Upper lobe of left lung (tissue), 6 donors: ENCODE measurements around the gene DEPDC5. TPM values are rescaled to one million over a fixed set of nuclear protein-coding genes. Genes with fewer than 3 reads are reported as not detected.

ENCODE experiments used
- ATAC-seq, 2 donors: fragments of 200-7000 bp; cut with Tn5 transposase; one replicate each; pipeline ENCODE4 v1.9.1; 2022; ENCODE audit warnings: mild to moderate bottlenecking in 2 of 2, moderate library complexity in 2 of 2; ENCODE audit not compliant: low FRiP score in 2 of 2
- DNase-seq, 2 donors: peaks; one replicate each; pipeline ENCODE4 v3.0.0-alpha.2; 2019 to 2020
- H3K27ac ChIP-seq, 4 donors: fragments of 200-600 bp; sonication (generic); one replicate each; pipeline ENCODE4 v1.5.1; 2016 to 2019
- H3K27me3 ChIP-seq, 4 donors: fragments of 200-600 bp; sonication (generic); one replicate each; pipeline ENCODE4 v1.5.1; 2017 to 2019
- H3K36me3 ChIP-seq, 4 donors: fragments of 200-600 bp; sonication (generic); one replicate each; pipeline ENCODE4 v1.5.1; 2016 to 2019
- H3K4me1 ChIP-seq, 4 donors: fragments of 200-600 bp; sonication (generic); one replicate each; pipeline ENCODE4 v1.5.1; 2018 to 2019
- H3K4me3 ChIP-seq, 4 donors: fragments of 200-600 bp; sonication (generic); one replicate each; pipeline ENCODE4 v1.5.1; 2017 to 2019; ENCODE audit warnings: mild to moderate bottlenecking in 2 of 4, moderate library complexity in 1 of 4
- H3K9me3 ChIP-seq, 4 donors: fragments of 200-600 bp; sonication (generic); one replicate each; pipeline ENCODE4 v1.5.1; 2018 to 2019
- CTCF ChIP-seq, 6 experiments: fragments of 450-650 bp in 4 of 6; fragments of 200-600 bp in 2 of 6; sonication (generic) in 2 of 6; IDR thresholded peaks; one replicate each; pipeline ENCODE4 v1.5.1; 2016 to 2019; ENCODE audit warnings: antibody characterized with exemption in 6 of 6
- EP300 ChIP-seq, 4 donors: sonication (generic); formaldehyde crosslinking; IDR thresholded peaks; one replicate each; pipeline ENCODE4 v1.5.1; 2017; ENCODE audit warnings: antibody characterized with exemption in 4 of 4, control low read depth in 2 of 4
- POLR2A ChIP-seq, 4 donors: fragments of 450-650 bp; IDR thresholded peaks; one replicate each; pipeline ENCODE4 v1.5.1; 2016 to 2017; ENCODE audit warnings: antibody characterized with exemption in 4 of 4, mild to moderate bottlenecking in 2 of 4
- POLR2AphosphoS5 ChIP-seq, 2 donors: sonication (generic); formaldehyde crosslinking; IDR thresholded peaks; one replicate each; pipeline ENCODE4 v1.5.1; 2017; ENCODE audit warnings: antibody characterized with exemption in 2 of 2
- WGBS, 2 donors: methylation state at CpG; one replicate each; pipeline ENCODE4 v1.1.5; 2017 to 2018; 5-methylcytosine and 5-hydroxymethylcytosine counted together
- total RNA-seq, 6 donors: library from RNA; depleted of rRNA in 4 of 6; stranded (reverse); fragments of >200 nt in 4 of 6; gene quantifications; one replicate each; pipeline versions ENCODE4 v1.1.0 to v1.2.1, GENCODE V29; 2016 to 2021
- donor health status: DM: no; HTN: no; CAD: no; lungs with moderate emphysema.
- donor health status: DM: no; HTN: yes; CAD: no; lungs with severe emphysema.

Gene DEPDC5
- total RNA-seq, 6 donors from 2014 or later, result 10.9 to 31.4 (median 24.4) TPM

DNA sequence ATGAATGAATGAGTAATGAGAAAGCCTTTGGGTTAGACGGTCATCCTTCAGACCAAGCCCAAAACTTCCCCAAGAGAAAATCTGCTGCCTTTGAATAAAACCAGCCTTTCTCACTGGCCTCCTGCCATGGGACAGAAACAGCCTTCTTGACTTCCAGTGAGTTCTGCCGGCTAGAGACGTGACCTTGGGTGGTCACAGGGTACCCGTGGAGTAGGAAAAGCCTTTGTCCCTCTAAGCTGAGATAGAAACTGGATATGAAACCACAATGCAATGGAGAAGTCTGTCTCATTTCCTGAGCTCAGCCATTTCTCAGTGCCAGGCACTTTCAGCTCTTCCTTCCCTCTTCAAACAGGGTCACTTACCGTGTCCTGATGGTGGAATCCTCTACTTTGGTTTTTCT, 169.3 kb downstream of the DEPDC5 start:
- Histone ChIP-seq H3K4me1 (peaks cover 0 to 28% (median 17%) of the 10 kb centered on the region in 4 donors), H3K9me3 (no peaks in the 10 kb centered on the region), H3K27ac (peak overlapping the region in 2 of 4 donors; percentile 40 to 57), H3K27me3 (no peaks in the 10 kb centered on the region), H3K36me3 (no peaks in the 10 kb centered on the region), H3K4me3 (no peak overlapping the region)
- TF ChIP-seq CTCF (IDR thresholded peaks at IDR 0.05), result no peak
- TF ChIP-seq POLR2AphosphoS5 (IDR thresholded peaks at IDR 0.05), result no peak
- TF ChIP-seq EP300 (IDR thresholded peaks at IDR 0.05), result no peak
- TF ChIP-seq POLR2A (IDR thresholded peaks at IDR 0.05), result no peak
- peak in 1 of 2 donors; percentile 77 for ATAC-seq
- peak in 1 of 2 donors; percentile 45 for DNase-seq
- 22 to 24% methylated on average over 5 of the region's 5 CpGs for WGBS, 2 donors

GRCh38 chr22:31923747-31924146, 169.9 kb downstream of the DEPDC5 start:
- TF ChIP-seq POLR2AphosphoS5 (IDR thresholded peaks at IDR 0.05), result no peak
- TF ChIP-seq EP300 (IDR thresholded peaks at IDR 0.05), result no peak
- no peak for TF ChIP-seq CTCF (IDR thresholded peaks at IDR 0.05)
- TF ChIP-seq POLR2A (IDR thresholded peaks at IDR 0.05), result no peak

GRCh38 chr22:31925056-31925455, 171.2 kb downstream of the DEPDC5 start:
- Histone ChIP-seq H3K9me3 (no peaks in the 10 kb centered on the region), H3K27ac (no peak overlapping the region), H3K4me1 (peaks cover 0 to 19% (median 8%) of the 10 kb centered on the region in 4 donors), H3K36me3 (no peaks in the 10 kb centered on the region), H3K4me3 (no peak overlapping the region), H3K27me3 (no peaks in the 10 kb centered on the region)
- ATAC-seq (no peak), DNase-seq (no peak)
- WGBS, 2 donors, result 93 to 96% methylated on average over 1 of the region's 1 CpG
- no peak for TF ChIP-seq EP300 (IDR thresholded peaks at IDR 0.05)
- TF ChIP-seq POLR2A (IDR thresholded peaks at IDR 0.05), result no peak
- TF ChIP-seq CTCF (IDR thresholded peaks at IDR 0.05), result no peak
- TF ChIP-seq POLR2AphosphoS5 (IDR thresholded peaks at IDR 0.05), result no peak

More at GRCh38 chr22:31923747-31924146, 169.9 kb downstream of the DEPDC5 start:
- H3K27ac ChIP-seq, result peak overlapping the region in 2 of 4 donors; percentile 40 to 57
- 58 to 71% methylated on average over 2 of the region's 2 CpGs for WGBS, 2 donors
- no peaks in the 10 kb centered on the region for H3K9me3 ChIP-seq
- H3K27me3 ChIP-seq, result no peaks in the 10 kb centered on the region
- DNase-seq (no peak), ATAC-seq (no peak)
- no peaks in the 10 kb centered on the region for H3K36me3 ChIP-seq
- no peak overlapping the region for H3K4me3 ChIP-seq
- H3K4me1 ChIP-seq, result peaks cover 0 to 24% (median 12%) of the 10 kb centered on the region in 4 donors

DNA sequence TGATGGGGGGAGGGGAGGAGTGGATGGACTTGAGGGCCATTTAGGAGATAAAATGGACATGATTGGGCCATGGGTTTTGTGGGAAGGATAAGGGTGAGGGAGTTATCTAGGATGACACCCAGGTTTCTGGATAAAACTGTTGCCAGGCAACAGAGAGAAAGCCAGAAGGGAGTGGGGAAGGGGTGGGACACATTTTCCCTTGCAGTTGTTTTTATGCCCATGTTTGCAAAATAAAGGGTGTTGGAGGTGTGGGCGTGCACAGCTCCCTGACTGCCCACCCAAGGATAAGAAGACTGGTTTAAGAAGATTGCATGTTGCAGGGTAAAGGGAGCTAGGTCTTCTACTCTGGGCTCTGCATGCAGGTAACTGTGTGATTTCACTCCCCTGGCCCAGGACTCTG, 172.2 kb downstream of the DEPDC5 start:
- no peaks in the 10 kb centered on the region for H3K36me3 ChIP-seq
- peaks cover 0 to 19% (median 8%) of the 10 kb centered on the region in 4 donors for H3K4me1 ChIP-seq
- no peak for DNase-seq
- no peak for ATAC-seq
- no peaks in the 10 kb centered on the region for H3K27me3 ChIP-seq
- H3K9me3 ChIP-seq, result no peaks in the 10 kb centered on the region
- no peak for TF ChIP-seq POLR2A (IDR thresholded peaks at IDR 0.05)
- TF ChIP-seq CTCF (IDR thresholded peaks at IDR 0.05), result no peak
- no peak for TF ChIP-seq POLR2AphosphoS5 (IDR thresholded peaks at IDR 0.05)
- TF ChIP-seq EP300 (IDR thresholded peaks at IDR 0.05), result no peak
- H3K4me3 ChIP-seq, result no peak overlapping the region
- no peak overlapping the region for H3K27ac ChIP-seq
- WGBS, 2 donors, result 78 to 79% methylated on average over 1 of the region's 1 CpG

DNA sequence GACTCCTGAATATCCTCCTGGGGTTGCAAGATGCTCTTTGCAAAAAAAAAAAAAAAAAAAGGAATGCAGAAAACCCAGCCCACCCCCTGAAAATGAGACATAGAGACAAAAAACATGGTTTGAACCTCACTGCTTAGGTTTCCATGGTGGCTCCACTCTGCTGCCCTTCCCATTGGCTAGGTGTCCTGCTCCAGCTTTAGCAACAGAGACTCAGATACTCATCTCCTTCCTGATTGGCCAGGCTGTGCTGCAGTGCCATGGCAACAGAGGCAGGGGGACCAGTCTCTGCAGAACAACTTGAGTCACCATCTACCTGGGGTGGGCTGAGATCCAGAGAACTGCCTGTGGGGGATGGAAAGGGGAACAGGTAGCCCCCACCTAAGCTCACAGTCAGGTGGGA, 173.2 kb downstream of the DEPDC5 start:
- Histone ChIP-seq H3K4me1 (peaks cover 0 to 19% (median 8%) of the 10 kb centered on the region in 4 donors), H3K4me3 (no peak overlapping the region), H3K36me3 (no peaks in the 10 kb centered on the region), H3K9me3 (no peaks in the 10 kb centered on the region), H3K27me3 (no peaks in the 10 kb centered on the region), H3K27ac (no peak overlapping the region)
- TF ChIP-seq CTCF (IDR thresholded peaks at IDR 0.05) (no peak), POLR2AphosphoS5 (IDR thresholded peaks at IDR 0.05) (no peak), EP300 (IDR thresholded peaks at IDR 0.05) (no peak), POLR2A (IDR thresholded peaks at IDR 0.05) (no peak)
- DNase-seq, result no peak
- no peak for ATAC-seq
